H1 (cell line): Measurements from ENCODE around the gene USF1.

Experiments used
- CTCF ChIP-seq, 3 experiments: IDR thresholded peaks; 1 replicate in 2 of 3; 2 replicates in 1 of 3; pipeline versions ENCODE4 v1.5.1 to v1.6.1; 2011; ENCODE audit warnings: low read length in 3 of 3, mild to moderate bottlenecking in 3 of 3, inconsistent platforms in 2 of 3, low read depth in 1 of 3, moderate library complexity in 1 of 3; ENCODE audit not compliant: insufficient read depth in 1 of 3; ENCODE audit errors: control extremely low read depth in 1 of 3
- EP300 ChIP-seq, 2 experiments: IDR thresholded peaks; 1 replicate in 1 of 2; 2 replicates in 1 of 2; pipeline ENCODE4 v1.6.1; 2011 to 2012; ENCODE audit warnings: low read depth in 2 of 2, low read length in 2 of 2, mild to moderate bottlenecking in 2 of 2, borderline replicate concordance in 1 of 2, inconsistent platforms in 1 of 2, moderate library complexity in 1 of 2
- GTF2F1 ChIP-seq: IDR thresholded peaks from 2 replicates; pipeline ENCODE4 v1.6.1; 2012; ENCODE audit warnings: low read depth, low read length, improper control_type of control experiment, borderline replicate concordance
- RAD21 ChIP-seq, 2 experiments: IDR thresholded peaks in 1 of 2; conservative IDR thresholded peaks in 1 of 2; 2 replicates each; pipeline ENCODE4 v1.6.1; 2011; ENCODE audit warnings: low read depth in 2 of 2, low read length in 2 of 2, improper control_type of control experiment in 1 of 2, inconsistent platforms in 1 of 2, mild to moderate bottlenecking in 1 of 2, moderate library complexity in 1 of 2
- SP2 ChIP-seq: IDR thresholded peaks from 2 replicates; pipeline ENCODE4 v1.6.1; 2012; ENCODE audit warnings: mild to moderate bottlenecking, low read length, inconsistent platforms
- USF2 ChIP-seq: IDR thresholded peaks from 2 replicates; pipeline ENCODE4 v1.6.1; 2011; ENCODE audit warnings: low read length, improper control_type of control experiment

GRCh38 chr1:161091093-161091492, 45.3 kb upstream of the USF1 start:
- TF ChIP-seq SP2 (no peak), CTCF (IDR thresholded peaks at IDR 0.05; ENCODE audit: control extremely low read depth in 1 of 3, insufficient read depth in 1 of 3, low read depth in 1 of 3, low read length in 3 of 3) (no peak), USF2 (no peak), RAD21 (IDR thresholded peaks at IDR 0.05 in 1 of 2, conservative IDR thresholded peaks at IDR 0.05 in 1 of 2; ENCODE audit: low read depth in 2 of 2, low read length in 2 of 2) (no peak), GTF2F1 (no peak), EP300 (IDR thresholded peaks at IDR 0.05; ENCODE audit: borderline replicate concordance in 1 of 2, low read depth in 2 of 2, low read length in 2 of 2) (no peak)
